ENCODE data around the gene SLIT3.

Gene SLIT3

DNA sequence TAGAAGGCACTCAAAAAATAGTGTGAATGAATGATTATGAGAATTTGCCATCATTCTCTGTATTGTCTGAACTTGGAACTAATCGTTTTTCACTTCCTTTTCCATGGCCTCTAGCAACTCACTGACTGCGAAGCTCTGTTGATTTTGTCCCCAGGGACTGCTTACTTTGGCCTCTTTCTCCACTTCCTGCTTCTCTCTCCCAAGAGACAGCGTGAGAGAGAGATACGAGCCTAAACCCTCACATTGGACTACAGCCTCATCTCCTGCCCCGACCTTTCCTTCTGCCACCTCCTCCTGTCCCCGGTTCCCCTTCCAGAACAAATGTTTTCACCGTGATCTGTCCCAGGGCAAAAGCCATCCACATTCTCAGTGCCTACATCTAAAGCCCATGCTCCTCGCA is 421.0 kb downstream of the SLIT3 start:
- peak in 1 of 2 experiments; percentile 25 for DNase-seq

DNA sequence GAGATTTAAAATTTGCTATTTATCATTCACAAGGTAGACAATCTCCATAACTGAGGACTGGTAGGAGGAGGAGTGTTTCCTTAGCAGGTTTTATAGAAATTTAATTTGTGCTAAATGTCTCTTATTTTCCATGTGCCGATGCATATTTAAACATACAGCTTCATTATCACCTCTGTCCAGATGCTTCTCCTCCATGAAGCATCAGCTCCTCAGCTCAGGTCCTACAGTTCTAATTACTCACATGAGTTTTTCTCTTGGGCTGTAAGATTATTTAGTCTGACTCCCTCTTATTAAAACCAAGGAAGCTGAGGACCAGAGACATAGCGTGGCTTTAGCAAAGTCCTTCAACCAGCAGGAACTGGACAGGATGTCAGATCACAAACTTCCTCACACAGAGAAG is 421.6 kb downstream of the SLIT3 start:
- no peak for DNase-seq

DNA sequence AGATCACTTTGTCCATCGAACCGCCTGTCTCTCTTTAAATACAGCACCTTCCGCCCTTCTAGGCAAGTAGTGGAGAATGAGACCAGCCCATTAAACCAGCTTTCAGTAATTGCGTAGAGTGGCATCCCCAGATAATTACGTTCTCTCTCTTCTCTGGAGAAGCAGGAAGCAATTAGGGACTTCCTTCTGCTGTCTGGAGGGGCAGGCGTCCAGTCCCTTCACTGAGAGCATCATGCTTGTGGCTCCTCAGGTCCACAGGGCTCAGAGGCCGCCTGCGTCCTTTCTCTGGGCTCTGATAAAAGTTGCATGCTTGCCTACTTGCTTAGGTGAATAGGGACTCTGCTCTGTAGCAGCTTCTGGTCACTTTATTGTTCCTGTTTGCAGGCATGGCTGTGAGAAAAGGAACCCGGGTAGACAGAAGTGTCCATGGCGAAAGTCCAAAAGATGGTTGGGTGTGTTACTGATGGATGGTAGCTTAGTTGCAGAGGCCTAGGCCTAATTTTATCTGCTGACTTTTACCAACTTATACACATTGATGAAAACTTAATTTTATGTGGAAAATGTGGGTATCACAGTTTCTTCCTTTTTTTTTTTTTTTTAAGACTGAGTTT is 422.7 kb downstream of the SLIT3 start:
- no peak for DNase-seq

DNA sequence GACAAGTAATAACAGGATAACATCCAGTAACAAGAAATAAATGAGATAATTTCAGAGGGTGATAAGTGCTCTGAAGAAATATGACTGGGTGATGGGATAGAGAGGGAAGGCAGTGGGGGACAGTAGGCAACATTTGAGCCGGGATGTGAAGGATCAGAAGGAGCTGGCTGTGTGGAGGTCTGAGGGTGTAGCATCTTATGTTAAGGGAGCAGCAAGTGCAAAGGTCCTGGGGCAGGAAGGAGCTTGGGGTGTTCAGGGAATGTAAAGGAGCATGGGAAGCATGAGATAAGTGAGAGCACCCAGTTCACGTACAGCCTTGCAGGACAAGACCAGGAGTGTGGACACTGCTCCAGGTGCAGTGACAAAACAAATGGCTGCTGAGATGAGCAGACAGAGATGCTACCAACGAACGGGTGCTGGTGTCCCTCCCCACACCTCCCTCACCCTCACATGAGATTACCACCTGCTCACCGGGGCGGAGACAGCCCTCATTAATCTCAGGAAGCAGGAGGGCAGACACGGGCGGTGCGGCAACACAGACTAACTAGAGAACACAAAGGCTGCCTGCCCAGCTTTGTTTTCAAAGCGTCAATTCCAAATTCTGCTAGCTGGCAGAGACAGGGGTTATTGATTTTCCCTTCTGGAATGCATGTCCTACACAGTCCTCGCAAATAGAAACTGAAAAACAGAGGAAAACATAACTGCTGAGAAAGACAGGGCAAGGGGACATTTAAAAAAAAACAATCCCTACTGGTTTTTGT is 423.6 kb downstream of the SLIT3 start:
- peak in 1 of 2 experiments; percentile 41 for DNase-seq

DNA sequence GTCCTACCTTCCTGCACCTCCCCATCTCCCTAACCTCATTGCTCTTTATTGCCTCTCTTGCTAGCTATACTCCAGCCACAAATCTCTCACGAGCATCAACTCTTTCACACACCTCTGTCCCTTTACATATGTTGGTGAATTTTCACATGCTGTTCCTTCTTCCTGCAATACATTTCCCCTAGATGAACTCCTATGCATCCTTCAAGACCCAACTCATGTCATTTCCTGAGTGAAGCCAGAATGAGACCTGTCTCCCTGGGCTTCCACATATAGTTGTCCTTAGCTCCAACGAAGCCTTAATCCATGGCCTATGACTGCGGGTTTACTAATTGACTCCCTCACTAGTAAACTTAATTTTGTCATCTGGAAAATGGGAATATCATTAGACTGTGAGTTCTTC is 424.5 kb downstream of the SLIT3 start:
- no peak for DNase-seq

DNA sequence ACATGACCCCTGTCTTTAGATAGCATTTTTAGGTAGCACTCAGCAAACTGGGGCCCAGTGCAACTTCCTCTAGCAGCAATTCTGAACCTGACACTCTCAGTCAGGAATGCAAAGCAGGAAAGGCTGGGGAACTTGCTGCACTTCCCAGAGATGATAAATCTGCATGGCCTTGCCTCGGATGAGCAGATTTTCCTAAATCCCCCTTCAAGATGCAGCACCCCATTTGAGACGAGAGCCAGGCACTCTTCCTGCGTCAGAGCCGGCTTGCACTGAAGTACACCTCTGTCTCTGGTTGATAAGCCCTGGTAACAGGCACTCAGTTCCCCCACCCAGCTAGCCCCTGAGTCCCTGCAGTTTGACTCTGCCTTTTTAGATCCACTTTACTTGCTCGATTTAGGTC is 425.1 kb downstream of the SLIT3 start:
- DNase-seq, result peak in 1 of 2 experiments; percentile 21

DNA sequence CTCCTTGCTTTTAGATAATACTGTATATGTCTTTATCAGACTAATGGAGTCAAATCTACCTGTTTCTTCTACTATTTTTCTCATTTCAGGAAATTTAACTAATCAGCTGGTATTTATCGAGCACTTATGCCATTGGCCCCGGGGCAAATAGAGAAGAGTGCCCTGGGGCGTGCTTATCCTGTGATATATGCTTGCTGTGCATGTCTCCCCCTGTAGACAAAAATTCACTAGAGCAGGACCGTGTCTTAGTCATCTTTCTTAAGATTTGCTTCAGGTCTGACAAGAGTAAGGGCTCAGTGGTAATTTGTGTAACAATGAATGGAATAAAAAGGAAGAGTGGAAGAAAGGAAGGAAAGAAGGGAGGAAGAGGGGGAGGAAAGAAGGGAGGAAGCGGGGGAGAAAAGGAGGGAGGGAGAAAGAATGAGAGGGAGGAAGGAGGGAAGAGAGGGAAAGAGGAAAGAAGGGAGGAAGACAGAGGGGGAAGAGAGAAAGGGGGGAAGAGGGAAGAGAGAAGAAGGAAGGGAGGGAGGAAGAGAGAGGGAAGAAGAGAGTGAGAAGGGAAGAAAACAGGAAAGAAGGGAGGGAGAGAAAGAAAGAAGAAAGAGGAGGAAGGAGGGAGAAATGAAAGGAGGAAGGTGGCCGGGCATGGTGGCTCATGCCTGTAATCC is 426.1 kb downstream of the SLIT3 start:
- no peak for DNase-seq

DNA sequence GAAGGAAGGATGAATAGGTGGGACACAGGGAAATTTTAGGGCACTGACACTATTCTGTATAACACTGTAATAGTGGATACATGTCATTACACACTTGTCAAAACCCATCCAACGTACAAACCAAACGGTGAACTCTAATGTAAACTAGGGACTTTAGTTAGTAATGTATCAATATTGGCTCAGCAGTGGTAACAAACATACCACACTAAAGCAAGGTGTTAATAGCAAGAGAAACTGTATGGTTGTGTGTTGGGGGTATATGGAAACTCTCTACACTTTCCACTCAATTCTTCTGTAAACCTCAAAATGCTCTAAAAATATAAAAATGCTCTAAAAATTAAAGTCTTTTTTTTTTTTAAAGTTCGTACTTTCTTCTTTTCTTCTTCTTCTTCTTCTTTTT is 428.7 kb downstream of the SLIT3 start:
- DNase-seq, result no peak

DNA sequence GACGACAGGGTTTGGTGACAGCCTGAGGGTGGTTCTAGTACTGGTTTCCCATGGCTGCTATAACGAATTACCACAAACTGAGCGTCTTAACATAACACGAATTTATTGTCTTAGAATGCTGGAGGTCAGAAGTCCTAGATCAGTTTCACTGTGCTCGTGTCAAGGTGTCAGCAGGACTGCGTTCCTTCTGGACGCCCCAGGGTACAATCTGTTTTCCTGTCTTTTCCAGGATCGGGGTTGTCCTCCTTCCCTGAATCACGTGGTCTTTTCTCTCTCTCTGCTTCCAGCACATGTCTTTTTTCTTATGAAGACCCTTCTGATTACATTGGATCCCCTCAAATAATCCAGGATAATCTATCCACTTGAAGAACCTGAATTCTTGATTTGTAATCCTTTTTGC is 430.0 kb downstream of the SLIT3 start:
- no peak for DNase-seq

DNA sequence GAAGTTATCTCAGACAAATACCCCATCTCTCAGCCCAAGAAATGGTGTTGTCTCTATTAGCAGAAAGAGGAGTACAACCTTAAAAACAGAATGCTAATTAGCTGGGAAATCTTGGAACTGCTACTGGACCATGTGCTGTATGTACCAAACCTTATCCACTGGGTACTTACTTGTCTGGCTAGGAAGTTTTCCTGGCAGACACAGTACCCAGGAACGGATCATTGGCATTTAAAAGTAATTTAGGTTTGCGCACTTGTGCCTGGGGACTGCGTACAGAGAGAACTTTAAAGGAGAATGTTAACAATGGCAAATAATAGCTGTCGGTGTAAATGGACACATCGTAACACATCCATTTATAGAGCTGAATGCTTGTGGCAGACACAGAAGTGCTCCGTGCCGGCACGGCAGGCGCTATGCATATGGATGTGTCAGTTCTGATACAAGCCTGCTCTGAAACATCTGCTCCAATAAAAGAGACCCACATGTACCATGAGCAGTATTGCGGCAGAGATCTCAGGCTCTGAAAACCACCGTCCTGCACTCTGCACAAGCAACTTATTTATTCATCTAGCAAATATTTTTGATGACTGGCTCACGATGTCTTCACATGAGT is 431.2 kb downstream of the SLIT3 start:
- DNase-seq, result no peak

DNA sequence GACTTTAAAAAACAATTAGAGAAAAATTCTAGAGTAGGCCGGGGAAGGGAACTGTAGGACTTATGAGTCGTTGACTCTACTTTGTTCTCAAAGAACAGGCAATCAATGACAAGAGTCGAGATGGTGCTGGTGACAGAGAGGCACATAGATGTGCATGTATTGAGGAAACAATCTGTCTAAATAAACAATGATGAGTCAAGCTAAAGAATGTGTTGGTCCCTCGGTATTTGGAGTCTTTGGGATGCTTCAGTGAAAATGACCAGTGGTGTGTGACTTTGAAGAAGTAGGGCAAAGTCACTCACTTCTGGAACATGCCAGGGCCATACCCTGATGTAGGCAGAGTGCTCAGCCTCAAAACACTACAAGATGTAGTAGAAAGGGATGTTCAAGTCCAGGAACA is 433.7 kb downstream of the SLIT3 start:
- no peak for DNase-seq

DNA sequence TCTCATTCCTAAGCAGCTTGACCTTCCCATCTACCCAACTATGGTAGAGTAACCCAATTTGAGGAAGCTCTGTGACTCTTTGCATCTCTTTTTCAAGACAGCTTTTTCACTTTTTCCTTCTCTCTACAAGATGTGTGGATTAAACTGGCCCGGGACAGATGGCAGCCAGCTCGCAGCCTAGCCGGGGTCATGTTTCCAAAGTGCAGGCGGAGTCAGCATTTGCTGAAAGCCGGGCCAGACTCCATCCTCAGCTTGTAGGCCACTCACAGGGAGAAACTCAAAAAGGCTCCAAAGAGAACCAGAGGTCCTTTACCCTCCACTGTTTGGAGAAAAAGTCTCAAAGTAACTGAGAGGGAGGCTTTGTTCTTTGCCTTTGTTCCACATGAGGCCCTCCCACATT is 435.0 kb downstream of the SLIT3 start:
- DNase-seq, result no peak

DNA sequence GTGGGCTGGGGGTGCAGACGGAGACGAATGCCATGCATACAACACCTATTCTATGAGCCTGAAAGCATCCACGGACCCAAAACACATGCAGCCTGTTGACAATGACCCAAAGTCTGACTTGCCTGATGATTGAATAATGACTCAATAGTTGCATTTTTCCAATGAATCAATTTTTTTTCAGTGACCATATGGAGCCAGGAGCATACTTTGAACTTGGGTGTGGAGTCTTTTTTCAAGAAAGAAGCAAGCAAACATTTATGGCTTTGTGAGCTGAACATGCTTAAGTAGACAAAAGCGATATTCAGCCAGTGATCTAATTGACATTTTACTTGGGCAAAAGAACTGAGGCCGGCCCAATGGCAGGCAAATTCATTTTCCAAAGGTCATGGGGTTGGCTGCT is 437.9 kb downstream of the SLIT3 start:
- no peak for DNase-seq

DNA sequence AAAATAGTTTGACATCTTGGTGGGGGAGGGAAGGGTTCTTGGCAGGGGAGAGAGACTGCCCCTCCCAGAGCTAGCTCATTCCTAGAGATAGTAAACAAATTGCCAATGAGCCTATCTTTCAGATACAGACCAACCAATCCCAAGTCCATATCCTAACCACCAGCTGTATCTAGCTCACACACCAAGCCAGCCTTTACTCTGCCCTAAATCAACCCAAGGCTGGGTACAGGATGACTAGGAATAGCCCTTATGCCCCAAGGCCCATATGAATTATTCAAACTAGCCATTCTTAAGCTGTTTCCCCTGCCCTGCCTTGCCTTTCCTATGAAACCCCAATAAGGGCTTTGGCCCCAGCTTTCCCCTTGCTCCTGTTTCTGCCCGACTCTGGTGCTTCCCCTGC is 440.4 kb downstream of the SLIT3 start:
- no peak for DNase-seq

DNA sequence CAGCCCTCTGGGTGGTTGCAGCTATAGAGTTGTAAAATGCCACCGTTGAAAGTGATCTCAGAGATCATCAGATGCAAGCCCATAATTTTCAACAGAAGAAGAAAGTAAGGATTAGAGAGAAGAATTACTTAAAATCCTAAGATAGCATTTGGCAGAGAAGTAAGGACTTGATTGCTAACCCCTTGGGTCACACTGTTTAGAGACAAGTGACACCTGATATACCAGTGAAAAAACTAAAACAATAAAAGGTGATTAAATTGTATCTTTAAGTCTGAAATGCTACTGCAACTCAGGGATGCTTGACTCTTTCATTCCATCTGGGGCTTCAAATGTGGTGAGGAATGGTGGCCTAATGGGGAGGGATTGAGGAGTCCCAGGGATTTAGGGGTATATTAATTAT is 440.9 kb downstream of the SLIT3 start:
- no peak for DNase-seq

DNA sequence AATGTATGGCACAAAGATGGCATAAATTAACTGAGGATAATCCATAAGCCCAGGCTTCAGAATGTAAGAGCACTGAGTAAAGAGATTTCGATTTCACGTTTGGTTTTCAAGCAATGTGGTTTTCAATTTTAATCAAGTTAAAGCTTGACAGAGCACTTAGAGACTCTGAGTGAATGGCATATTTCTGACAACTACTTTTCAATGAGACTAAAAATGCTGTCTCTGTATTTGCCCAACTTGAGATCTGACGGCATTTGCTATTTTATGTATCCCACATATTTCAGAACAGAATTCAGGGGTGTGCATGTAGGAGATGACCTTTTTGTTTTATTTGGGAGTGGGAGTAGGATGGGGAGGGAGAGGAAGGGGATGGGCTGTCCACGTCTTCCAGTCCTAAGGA is 441.5 kb downstream of the SLIT3 start:
- DNase-seq, result no peak

DNA sequence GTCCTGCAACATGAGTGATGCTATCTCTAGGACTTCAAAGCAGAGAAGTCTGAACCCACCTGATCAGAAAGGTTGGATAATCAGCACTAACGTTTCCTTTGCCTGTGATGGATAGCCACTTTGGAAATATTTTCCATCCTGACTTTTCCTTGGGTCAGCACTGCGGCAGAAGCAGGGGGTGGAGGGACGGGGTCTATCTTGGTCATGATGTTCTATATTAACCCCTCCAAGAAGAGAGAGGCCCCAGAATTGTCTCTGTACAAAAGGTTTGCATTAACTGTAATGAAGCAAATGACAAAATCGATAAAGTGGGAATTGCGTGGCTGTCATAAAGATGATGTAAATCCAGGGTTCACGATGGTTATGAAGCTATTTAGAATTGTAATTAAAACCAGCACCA is 441.9 kb downstream of the SLIT3 start:
- no peak for DNase-seq

DNA sequence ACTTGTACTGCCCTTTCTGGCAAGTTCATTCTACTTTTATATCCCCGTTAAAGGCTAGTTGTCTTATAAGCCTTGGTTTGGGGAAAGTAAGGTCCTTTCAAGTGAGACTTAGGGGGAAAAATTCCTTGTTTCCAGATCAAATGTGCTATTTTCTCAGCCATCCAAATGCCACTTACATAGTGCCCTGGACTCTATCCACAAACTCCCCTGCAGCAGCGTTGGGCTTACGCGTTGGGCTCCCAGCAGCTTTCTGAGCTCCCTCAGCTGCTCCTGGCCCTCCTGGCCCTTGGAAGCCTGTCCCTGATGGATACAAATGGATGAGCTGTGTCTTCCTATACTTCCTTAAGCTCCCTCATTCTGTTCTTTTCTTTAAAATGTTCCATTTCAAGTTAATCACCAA is 442.6 kb downstream of the SLIT3 start:
- DNase-seq, result no peak

DNA sequence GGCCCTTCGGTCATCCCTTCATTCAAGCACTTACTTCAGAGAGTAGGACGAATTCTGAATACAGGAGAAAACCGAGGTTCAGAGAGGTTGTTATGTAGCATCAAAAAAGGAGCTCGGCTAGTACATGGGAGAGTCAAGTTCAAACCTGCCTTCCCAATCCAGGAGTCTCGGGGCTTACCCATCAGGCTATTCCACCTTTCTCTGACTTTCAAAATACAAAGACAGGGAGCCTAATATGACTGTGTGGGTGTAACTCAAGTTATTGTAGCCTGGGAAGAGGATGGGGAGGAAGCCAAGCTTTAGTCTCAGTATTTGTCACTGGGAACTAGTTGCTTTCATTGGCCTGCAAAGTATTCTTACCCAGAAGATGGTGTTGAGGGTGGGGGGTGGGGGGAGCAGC is 447.0 kb downstream of the SLIT3 start:
- no peak for DNase-seq

DNA sequence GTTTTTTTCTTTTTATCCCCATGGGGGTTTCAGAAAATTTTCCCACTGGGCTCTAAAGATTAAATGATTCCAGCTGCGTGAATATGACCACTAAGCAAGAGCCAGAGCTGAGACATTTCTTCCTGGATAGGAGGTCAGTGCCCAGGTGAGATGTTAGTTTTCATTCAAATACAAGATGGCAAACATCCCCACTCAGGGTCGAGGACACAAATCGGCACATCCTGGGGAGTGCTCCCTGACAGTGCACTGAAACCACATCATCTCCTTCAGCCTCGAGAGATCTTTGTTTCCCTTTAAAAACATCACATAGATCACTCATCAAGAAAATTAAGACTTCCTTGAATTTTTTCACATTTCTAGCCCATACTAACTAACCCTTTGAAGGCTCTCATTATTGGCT is 448.6 kb downstream of the SLIT3 start:
- DNase-seq, result peak in 1 of 2 experiments; percentile 15

DNA sequence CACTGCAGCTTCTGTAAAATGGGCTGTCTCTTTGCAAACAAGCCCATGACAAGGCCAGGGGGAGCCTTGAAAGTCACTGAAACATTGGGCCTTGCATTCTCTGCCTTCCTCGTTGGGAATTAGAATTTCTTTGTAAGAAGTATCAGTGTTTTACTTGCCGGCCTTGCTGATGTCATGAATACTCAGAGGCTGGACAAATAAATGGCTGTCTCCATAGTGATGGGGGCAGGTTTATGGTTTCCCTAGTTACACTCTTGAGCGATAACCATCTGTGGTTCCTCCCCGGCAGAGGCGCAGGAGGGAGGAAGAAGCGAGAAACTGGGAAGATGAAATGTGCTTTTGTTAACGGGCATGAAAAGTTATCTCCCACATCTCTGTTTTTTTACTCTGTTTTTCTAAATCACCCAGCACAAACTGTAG is 449.0 kb downstream of the SLIT3 start:
- DNase-seq, result peak; percentile 72 to 75

DNA sequence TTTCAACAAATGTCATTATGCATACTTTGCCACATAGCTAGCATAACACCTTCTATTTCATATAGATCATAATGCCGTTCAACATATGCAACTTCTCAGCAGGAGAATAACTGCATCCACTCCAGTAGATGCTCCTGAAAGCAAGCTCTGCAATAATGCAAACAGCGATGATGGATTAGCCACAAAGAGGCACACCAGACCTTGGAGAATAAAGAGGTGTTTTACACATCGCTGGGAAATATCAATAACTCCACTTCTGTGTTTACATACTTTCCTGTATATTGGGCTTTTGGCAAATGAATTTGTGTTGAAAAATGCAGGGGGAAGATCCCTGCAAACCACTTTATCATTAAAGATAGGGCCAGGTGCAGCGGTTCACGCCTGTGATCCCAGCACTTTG is 450.3 kb downstream of the SLIT3 start:
- DNase-seq, result peak in 1 of 2 experiments; percentile 17

DNA sequence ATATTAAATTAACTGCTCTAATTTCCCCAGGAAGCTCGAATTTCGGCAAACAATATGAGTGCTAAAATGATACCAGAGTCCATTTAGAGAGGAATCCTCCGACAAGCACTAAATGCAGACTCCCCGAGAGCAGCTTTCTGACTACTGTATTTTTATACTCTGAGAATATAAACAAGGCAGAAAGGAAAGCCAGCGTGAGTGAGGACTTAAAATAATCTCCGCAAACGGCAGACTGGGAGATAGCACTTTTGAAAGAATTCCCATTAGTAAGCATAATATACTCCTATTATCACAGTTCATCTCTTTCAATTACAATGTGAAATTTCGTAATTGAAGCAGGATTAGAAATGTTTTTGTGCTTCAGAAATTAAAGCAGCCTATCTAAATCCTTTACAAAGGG is 452.4 kb downstream of the SLIT3 start:
- DNase-seq, result no peak

DNA sequence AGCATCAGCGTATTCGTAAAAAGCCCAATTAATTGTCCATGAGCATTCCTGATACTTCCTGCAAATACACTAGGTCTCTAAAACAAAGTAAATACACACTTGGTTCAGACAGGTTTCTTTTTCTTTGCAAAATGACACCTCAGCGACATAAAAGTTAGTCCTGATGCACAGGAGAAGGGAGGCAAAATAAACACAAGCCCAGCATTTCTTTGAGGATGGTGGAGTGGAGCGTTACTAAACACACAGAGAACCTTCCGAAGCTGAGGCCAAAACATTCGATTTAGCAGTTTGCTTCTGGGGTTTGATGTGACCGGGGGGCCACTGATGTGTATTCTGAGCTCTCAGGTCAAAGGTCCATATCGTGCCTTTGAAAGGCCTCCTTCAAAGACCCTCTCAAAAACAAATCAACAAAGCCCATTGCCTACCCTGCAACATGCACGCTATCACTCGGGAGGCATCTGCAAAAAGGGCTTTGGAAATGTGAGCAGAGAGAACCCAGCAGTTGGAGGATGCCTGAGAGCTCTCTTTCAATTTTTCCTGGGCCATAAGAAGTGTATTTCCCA is 453.3 kb downstream of the SLIT3 start:
- no peak for DNase-seq
